K562 (cell line): ENCODE results near the gene YPEL1. TPM values are rescaled to one million over a fixed set of nuclear protein-coding genes. Genes with fewer than 3 reads are reported as not detected.

Source experiments
- ATAC-seq: fragments of 200-7000 bp; cut with Tn5 transposase; 3 replicates; pipeline ENCODE4 v1.9.1; 2020; ENCODE audit warnings: moderate library complexity
- BruUV-seq: library from RNA; stranded (reverse); fragments of 400-500 nt; replicated peaks from 2 replicates; lab custom pipeline; 2021; lab: Mats Ljungman, UMichigan
- CTCF ChIA-PET: fragments of 300-600 bp; formaldehyde crosslinking; extraction: SDS; loops from one replicate; lab custom pipeline; 2021; ENCODE audit warnings: low intra/inter-chr PET ratio; lab: Yijun Ruan, JAX
- POLR2A ChIA-PET: fragments of 300-600, 350-650 bp; sonication (Branson Sonifier 250); formaldehyde crosslinking; extraction: SDS; loops from one replicate; lab custom pipeline; 2021; ENCODE audit warnings: antibody characterized with exemption, inconsistent platforms; lab: Yijun Ruan, JAX
- DNase-seq, 4 experiments: peaks; one replicate each; pipeline versions ENCODE4 v3.0.0 to v3.0.0-alpha.2; 2011 to 2018; ENCODE audit warnings: low spot score in 3 of 4, mixed read lengths in 3 of 4; ENCODE audit errors: extremely low read depth in 1 of 4
- FAIRE-seq: peaks from 2 replicates; lab custom pipeline; 2011; peaks lifted over from hg19 to GRCh38; lab: Jason Lieb, UNC
- H2AFZ ChIP-seq: 2 replicates; pipeline ENCODE4 v1.6.0; 2011; ENCODE audit warnings: low read depth, low read length, control low read depth, inconsistent platforms
- H3K27ac ChIP-seq: fragments of 200-600 bp; 3 replicates; pipeline ENCODE4 v1.8.0; 2011; ENCODE audit warnings: low read depth, mild to moderate bottlenecking, control low read depth, inconsistent platforms, low read length, moderate library complexity, mixed read lengths; ENCODE audit errors: extremely low read depth
- H3K27me3 ChIP-seq, 2 experiments: fragments of 300-600 bp in 1 of 2; 2 replicates in 1 of 2; 3 replicates in 1 of 2; pipeline versions ENCODE4 v1.6.0 to v1.8.0; 2011; ENCODE audit warnings: inconsistent platforms in 2 of 2, low read length in 2 of 2, mild to moderate bottlenecking in 1 of 2, mixed read lengths in 1 of 2, moderate library complexity in 1 of 2; ENCODE audit not compliant: control insufficient read depth in 2 of 2, insufficient read depth in 2 of 2
- H3K36me3 ChIP-seq: fragments of 300-600 bp; 3 replicates; pipeline ENCODE4 v1.8.0; 2011; ENCODE audit warnings: mild to moderate bottlenecking, low read length, inconsistent platforms; ENCODE audit not compliant: control insufficient read depth, insufficient read depth
- H3K4me1 ChIP-seq, 2 experiments: fragments of 200-600 bp in 1 of 2; replicated peaks in 1 of 2; 2 replicates in 1 of 2; 3 replicates in 1 of 2; pipeline versions ENCODE4 v1.5.1 to v1.8.0; 2011; ENCODE audit warnings: inconsistent platforms in 2 of 2, low read length in 2 of 2, mild to moderate bottlenecking in 1 of 2, mixed read lengths in 1 of 2, moderate library complexity in 1 of 2; ENCODE audit not compliant: control insufficient read depth in 2 of 2, insufficient read depth in 2 of 2
- H3K4me2 ChIP-seq: 2 replicates; pipeline ENCODE4 v1.6.1; 2011; ENCODE audit warnings: low read length, control low read depth, inconsistent platforms, mixed read lengths; ENCODE audit not compliant: insufficient read depth
- H3K4me3 ChIP-seq: fragments of 200-600 bp; sonication (generic), shearing (Covaris generic); 2 replicates; pipeline ENCODE4 v1.5.1; 2016; ENCODE audit warnings: control low read depth, inconsistent platforms
- H3K79me2 ChIP-seq: fragments of 200-600 bp; 3 replicates; pipeline ENCODE4 v1.8.0; 2011; ENCODE audit warnings: low read length, inconsistent platforms; ENCODE audit not compliant: control insufficient read depth, insufficient read depth
- H3K9ac ChIP-seq, 2 experiments: 2 replicates each; pipeline versions ENCODE4 v1.6.0 to v1.6.1; 2011; ENCODE audit warnings: low read depth in 2 of 2, low read length in 2 of 2, control low read depth in 1 of 2, inconsistent platforms in 1 of 2, mild to moderate bottlenecking in 1 of 2, mixed read lengths in 1 of 2; ENCODE audit not compliant: insufficient read depth in 1 of 2
- H3K9me1 ChIP-seq: one replicate; pipeline ENCODE4 v1.6.0; 2011; ENCODE audit warnings: inconsistent platforms, mild to moderate bottlenecking, low read length, moderate library complexity; ENCODE audit not compliant: control insufficient read depth, insufficient read depth
- H3K9me3 ChIP-seq: replicated peaks from 2 replicates; pipeline ENCODE4 v1.5.1; 2011; ENCODE audit warnings: low read depth, low read length, inconsistent platforms; ENCODE audit not compliant: control insufficient read depth, insufficient read depth
- H4K20me1 ChIP-seq: replicated peaks from 2 replicates; pipeline ENCODE4 v1.6.1; 2011; ENCODE audit warnings: low read length, inconsistent platforms, mixed read lengths; ENCODE audit not compliant: control insufficient read depth, insufficient read depth
- ELF1 ChIP-seq: fragments of 200-800 bp; sonication (Bioruptor generic); IDR thresholded peaks from 2 replicates; pipeline ENCODE4 v1.6.1; 2016; ENCODE audit warnings: missing genetic modification characterization, missing compliant biosample characterization
- ETV1 ChIP-seq: fragments of 450-650 bp; conservative IDR thresholded peaks from 2 replicates; pipeline ENCODE4 v1.6.1; 2016; ENCODE audit warnings: missing genetic modification characterization, control low read depth, low read depth, missing compliant biosample characterization
- KLF13 ChIP-seq: fragments of 450-650 bp; IDR thresholded peaks from 2 replicates; pipeline ENCODE4 v1.6.1; 2016; ENCODE audit warnings: missing genetic modification characterization, low read depth, mild to moderate bottlenecking, missing compliant biosample characterization, moderate library complexity, borderline replicate concordance
- LCOR ChIP-seq: sonication (generic); formaldehyde crosslinking; IDR thresholded peaks from 2 replicates; pipeline ENCODE4 v1.8.0; 2022; ENCODE audit warnings: mild to moderate bottlenecking, missing genetic modification reagents
- PCBP2 ChIP-seq: fragments of 200-400 bp; formaldehyde crosslinking; IDR thresholded peaks from 2 replicates; pipeline ENCODE4 v1.6.1; 2018; ENCODE audit warnings: low read length, low read depth, mild to moderate bottlenecking, moderate library complexity; ENCODE audit not compliant: poor library complexity, severe bottlenecking
- POLR2AphosphoS2 ChIP-seq: IDR thresholded peaks from 2 replicates; pipeline ENCODE4 v1.6.1; 2012; ENCODE audit warnings: low read length, improper control_type of control experiment
- POLR2G ChIP-seq: fragments of 200-400 bp; formaldehyde crosslinking; IDR thresholded peaks from 2 replicates; pipeline ENCODE4 v1.6.1; 2017; ENCODE audit warnings: low read depth, mild to moderate bottlenecking, antibody characterized with exemption, low read length, moderate library complexity
- RBBP5 ChIP-seq: fragments of 200-600 bp; sonication (generic); IDR thresholded peaks from 2 replicates; pipeline ENCODE4 v1.6.1; 2012; ENCODE audit warnings: borderline replicate concordance, mild to moderate bottlenecking, low read length, control low read depth, inconsistent platforms; ENCODE audit not compliant: insufficient read depth, poor library complexity, severe bottlenecking
- SETDB1 ChIP-seq: IDR thresholded peaks from one replicate; pipeline ENCODE4 v1.6.1; 2012; ENCODE audit warnings: low read length, control low read depth, inconsistent platforms
- THRA ChIP-seq: fragments of 450-650 bp; IDR thresholded peaks from 2 replicates; pipeline ENCODE4 v1.6.1; 2017; ENCODE audit warnings: mild to moderate bottlenecking, moderate library complexity
- ZNF561 ChIP-seq: fragments of 450-650 bp; formaldehyde crosslinking; conservative IDR thresholded peaks from 2 replicates; pipeline ENCODE4 v1.4.0; 2020; ENCODE audit warnings: mild to moderate bottlenecking, moderate library complexity
- ZNF76 ChIP-seq: fragments of 250-450 bp; sonication (Bioruptor Pico); IDR thresholded peaks from 2 replicates; pipeline ENCODE4 v1.4.0; 2020; ENCODE audit warnings: mild to moderate bottlenecking, moderate library complexity, borderline replicate concordance
- WGBS: fragments of 100-300 bp; shearing (Covaris generic); methylation state at CpG from one replicate; pipeline ENCODE4 v1.1.6; 2016; ENCODE audit warnings: low coverage, mixed read lengths; ENCODE audit not compliant: insufficient coverage; ENCODE audit errors: missing lambda C conversion rate; 5-methylcytosine and 5-hydroxymethylcytosine counted together
- in situ Hi-C: fragments of 300-500 bp; cut with MboI; formaldehyde crosslinking; loops from 4 replicates; pipeline ENCODE4 v1.15.0; 2018; ENCODE audit warnings: inconsistent platforms, mixed read lengths
- intact Hi-C: fragments of 100-400 bp; cut with micrococcal nuclease; formaldehyde crosslinking; loops from 2 replicates; pipeline ENCODE4 v1.14.2; 2022
- polyA plus RNA-seq, 8 experiments: library from polyadenylated mRNA; depleted of rRNA in 4 of 8; stranded (reverse) in 5 of 8; unstranded in 3 of 8; fragments of >200 nt; fragmentation: Nextera tagmentation in 2 of 8; fragmentation: Illumina TruSeq in 1 of 8; extraction: Ambion mirVana in 2 of 8; extraction: Trizol in 1 of 8; gene quantifications; 2 replicates each; pipeline versions ENCODE4 v1.2.1 to v1.2.3, GENCODE V29; 2011 to 2014; ENCODE audit warnings: inconsistent platforms in 1 of 8, missing spikeins in 1 of 8
- total RNA-seq, 7 experiments: library from RNA; depleted of rRNA in 6 of 7; stranded (reverse); fragments of >200 nt in 6 of 7; fragmentation: Illumina TruSeq in 2 of 7; extraction: Trizol in 2 of 7; gene quantifications; 2 replicates each; pipeline versions ENCODE4 v1.2.1 to v1.2.3, GENCODE V29; 2011 to 2021; ENCODE audit warnings: low replicate concordance in 1 of 7
- TF ChIP-seq, protein P1 (sequence below), 2 experiments: IDR thresholded peaks; 2 replicates each; pipeline ENCODE4 v1.6.1; 2011; ENCODE audit warnings: borderline replicate concordance in 1 of 2, control low read depth in 1 of 2, low read depth in 1 of 2, low read length in 1 of 2, mild to moderate bottlenecking in 1 of 2, mixed read lengths in 1 of 2, moderate library complexity in 1 of 2; ENCODE audit not compliant: insufficient read depth in 1 of 2, insufficient read length in 1 of 2, poor library complexity in 1 of 2, severe bottlenecking in 1 of 2; ENCODE audit errors: extremely low read depth in 1 of 2

The YPEL1 gene
- total and polyA plus RNA-seq, 9 of the 15 experiments (the other 6 are each of a cell fraction or from before 2014, with no cell fraction given): 0.07 to 2.2 (median 0.46) TPM

DNA sequence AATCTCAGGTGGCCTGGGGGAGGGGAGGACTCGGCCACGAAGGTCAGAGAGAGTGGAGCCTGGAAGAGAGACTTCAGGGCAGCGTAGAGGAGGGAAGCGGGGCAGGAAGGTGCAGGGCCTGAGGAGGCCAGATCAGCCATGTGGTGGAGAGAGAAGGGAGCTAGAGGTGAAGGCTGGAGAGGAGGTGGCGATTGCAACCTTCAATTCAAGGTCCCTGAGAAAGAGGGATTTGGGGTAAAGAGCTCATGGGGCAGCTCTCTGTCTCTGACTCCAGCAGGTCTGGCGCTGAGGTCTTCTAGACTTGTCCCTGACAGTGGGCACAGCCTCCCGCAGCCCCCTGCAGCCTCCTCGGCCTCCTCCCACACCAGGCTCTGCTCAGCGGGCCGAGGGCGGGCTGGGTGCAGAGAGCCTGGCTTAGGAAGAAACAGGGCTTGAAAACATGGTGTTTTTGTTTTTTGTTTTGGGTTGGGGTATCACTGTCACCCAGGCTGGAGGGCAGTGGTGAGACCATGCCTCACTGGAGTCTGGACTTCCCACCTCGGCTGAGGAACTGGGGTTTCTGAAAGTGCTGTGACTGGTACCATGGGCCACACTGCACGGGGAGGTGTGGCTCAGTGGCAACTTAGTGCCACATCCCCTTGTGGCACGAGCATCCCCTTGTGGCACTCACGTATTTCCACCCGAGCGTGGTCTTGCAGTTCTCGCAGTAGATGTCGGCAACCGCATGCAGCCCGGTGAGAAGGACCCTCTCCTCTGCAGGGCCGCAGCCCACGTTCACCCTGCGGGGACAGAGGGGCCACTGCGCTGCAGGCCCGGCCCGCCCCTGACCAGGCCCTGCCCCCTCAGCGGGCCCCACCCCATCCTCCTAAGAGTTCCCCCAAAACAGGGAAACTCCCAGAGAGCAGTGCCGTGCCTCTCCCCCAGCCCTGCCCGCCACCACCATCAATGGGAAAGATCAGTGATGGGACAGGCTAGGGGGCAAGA is 32.6 kb downstream of the YPEL1 start:
- in situ Hi-C loops: no loop called here
- Histone ChIP-seq H2AFZ (no peak overlapping the region), H3K4me2 (no peak overlapping the region), H3K9me1 (peaks cover 8% of the 10 kb centered on the region), H3K9ac (peak overlapping the region in 1 of 2 experiments; percentile 65; a peak in 2 of 4 replicates), H3K27ac (no peak overlapping the region), H4K20me1 (peaks cover 48% of the 10 kb centered on the region), H3K4me1 (peaks cover 15 to 26% of the 10 kb centered on the region in 2 experiments; a peak in 4 of 5 replicates), H3K79me2 (no peaks in the 10 kb centered on the region), H3K27me3 (peaks cover 39 to 48% of the 10 kb centered on the region in 2 experiments), H3K36me3 (no peaks in the 10 kb centered on the region), H3K9me3 (no peaks in the 10 kb centered on the region), H3K4me3 (no peak overlapping the region)
- 21% methylated on average over 30 of the region's 30 CpGs for WGBS
- ChIA-PET CTCF (no interaction called here), POLR2A (interaction anchor here (0.6 to 8.8 kb wide), 12 partner anchors 9 to 1181 kb away, joined by 3 to 111 read pairs (median 6); partner anchors contain the start of genes CCDC116 and YPEL1)
- no peak for FAIRE-seq
- peak in 2 of 4 experiments; percentile 64 to 83 for DNase-seq
- no TSS peak for BruUV-seq
- ATAC-seq: peak; percentile 6
- intact Hi-C loops: no loop called here
- TF ChIP-seq ETV1 (tag) (no peak), RBBP5 (peak; percentile 36), ELF1 (tag) (no peak), THRA (no peak), PCBP2 (no peak), KLF13 (tag) (no peak), ZNF76 (CRISPR knock-in tag) (no peak), SETDB1 (peak; percentile 52), LCOR (no peak), POLR2G (no peak), ZNF561 (CRISPR knock-in tag) (no peak), POLR2AphosphoS2 (peak; percentile 63; the same call in 1 of the 2 replicates)
- TF ChIP-seq, protein P1, sequence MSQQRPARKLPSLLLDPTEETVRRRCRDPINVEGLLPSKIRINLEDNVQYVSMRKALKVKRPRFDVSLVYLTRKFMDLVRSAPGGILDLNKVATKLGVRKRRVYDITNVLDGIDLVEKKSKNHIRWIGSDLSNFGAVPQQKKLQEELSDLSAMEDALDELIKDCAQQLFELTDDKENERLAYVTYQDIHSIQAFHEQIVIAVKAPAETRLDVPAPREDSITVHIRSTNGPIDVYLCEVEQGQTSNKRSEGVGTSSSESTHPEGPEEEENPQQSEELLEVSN (IDR thresholded peaks at IDR 0.05; ENCODE audit: borderline replicate concordance in 1 of 2, extremely low read depth in 1 of 2, insufficient read depth in 1 of 2, insufficient read length in 1 of 2, low read depth in 1 of 2, low read length in 1 of 2, poor library complexity in 1 of 2, severe bottlenecking in 1 of 2): peak in 1 of 2 experiments; percentile 30
